ENCODE measurements around the gene PLEKHJ1.

DNA sequence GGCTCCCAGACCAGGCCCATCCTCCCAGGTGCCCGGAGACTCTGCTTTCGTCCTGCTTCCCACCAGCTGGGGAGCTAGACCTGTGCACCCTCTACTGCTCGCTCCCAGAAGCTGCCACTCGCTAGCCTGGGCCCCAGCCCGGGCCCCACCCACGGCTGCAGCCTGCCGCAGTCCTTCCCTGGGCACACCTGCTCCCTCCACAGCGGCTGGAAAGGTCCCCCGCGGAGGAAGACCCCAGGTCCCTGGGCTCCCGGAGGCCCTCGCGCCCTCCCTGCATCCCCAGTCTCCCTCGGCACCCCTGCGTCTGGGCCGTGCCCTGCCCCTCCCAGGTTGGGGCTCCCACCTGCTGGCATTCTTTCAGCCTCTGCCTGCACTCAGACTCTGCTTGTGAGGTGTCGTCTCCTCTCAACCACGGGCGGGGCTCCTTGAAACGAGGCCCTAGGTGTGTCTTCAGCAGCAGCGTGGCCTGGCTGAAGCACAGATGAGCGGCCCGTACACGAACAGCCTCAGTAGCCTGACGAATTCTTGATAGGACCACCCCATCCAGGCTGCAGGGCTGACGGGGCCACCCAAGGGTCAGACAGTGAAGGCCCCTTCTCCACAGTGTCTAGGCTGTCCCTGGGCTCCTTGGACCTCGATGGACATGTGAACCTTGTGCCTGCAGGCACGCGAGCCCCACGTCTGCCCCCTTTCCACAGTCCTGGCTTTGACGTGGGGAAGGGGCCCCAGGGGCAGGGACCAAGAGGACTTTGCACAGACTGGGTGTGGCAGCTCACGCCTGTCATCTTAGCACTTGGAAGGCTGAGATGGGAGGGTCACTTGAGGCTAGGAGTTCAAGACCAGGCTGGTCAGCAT lies 44.4 kb downstream of the PLEKHJ1 start:
- TF ChIP-seq, protein P1, sequence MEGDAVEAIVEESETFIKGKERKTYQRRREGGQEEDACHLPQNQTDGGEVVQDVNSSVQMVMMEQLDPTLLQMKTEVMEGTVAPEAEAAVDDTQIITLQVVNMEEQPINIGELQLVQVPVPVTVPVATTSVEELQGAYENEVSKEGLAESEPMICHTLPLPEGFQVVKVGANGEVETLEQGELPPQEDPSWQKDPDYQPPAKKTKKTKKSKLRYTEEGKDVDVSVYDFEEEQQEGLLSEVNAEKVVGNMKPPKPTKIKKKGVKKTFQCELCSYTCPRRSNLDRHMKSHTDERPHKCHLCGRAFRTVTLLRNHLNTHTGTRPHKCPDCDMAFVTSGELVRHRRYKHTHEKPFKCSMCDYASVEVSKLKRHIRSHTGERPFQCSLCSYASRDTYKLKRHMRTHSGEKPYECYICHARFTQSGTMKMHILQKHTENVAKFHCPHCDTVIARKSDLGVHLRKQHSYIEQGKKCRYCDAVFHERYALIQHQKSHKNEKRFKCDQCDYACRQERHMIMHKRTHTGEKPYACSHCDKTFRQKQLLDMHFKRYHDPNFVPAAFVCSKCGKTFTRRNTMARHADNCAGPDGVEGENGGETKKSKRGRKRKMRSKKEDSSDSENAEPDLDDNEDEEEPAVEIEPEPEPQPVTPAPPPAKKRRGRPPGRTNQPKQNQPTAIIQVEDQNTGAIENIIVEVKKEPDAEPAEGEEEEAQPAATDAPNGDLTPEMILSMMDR (IDR thresholded peaks at IDR 0.05), result no peak
- no peak for TF ChIP-seq POLR2A (IDR thresholded peaks at IDR 0.05)
